ENCODE results near the gene TAF11L14.
"Not testable (repeated sequence)": the region's sequence is repeated elsewhere in the genome, so short reads cannot be mapped to it uniquely, and the experiment has no call there.

Gene TAF11L14

GRCh38 chr5:17597728-17598127 is 36.5 kb upstream of the TAF11L14 start, which contains the start of gene TAF11L10:
Gene TAF11L10, minus strand, starts transcription at chr5:17597828.
- not testable (repeated sequence) for H3K18ac ChIP-seq (ENCODE audit: low read length); H3K14ac ChIP-seq (ENCODE audit: low read length); H3K27ac ChIP-seq (replicated peaks; ENCODE audit: low read length); H3K27me3 ChIP-seq (ENCODE audit: control insufficient read depth in 3 of 3, insufficient read depth in 3 of 3, low read depth in 1 of 3, low read length in 3 of 3); H2BK12ac ChIP-seq (ENCODE audit: low read length); H3K79me1 ChIP-seq (ENCODE audit: low read depth, low read length); DNase-seq (ENCODE audit: low spot score); H3K4ac ChIP-seq (ENCODE audit: low read length); H2BK15ac ChIP-seq (ENCODE audit: low read length); H3K4me1 ChIP-seq (ENCODE audit: control insufficient read depth in 2 of 2, insufficient read depth in 1 of 2, low read depth in 1 of 2, low read length in 2 of 2); H3K4me2 ChIP-seq (ENCODE audit: insufficient read depth, low read length, poor library complexity, severe bottlenecking); H2AK5ac ChIP-seq (ENCODE audit: low read depth, low read length); H3K9me3 ChIP-seq (replicated peaks in 1 of 2; ENCODE audit: control insufficient read depth in 2 of 2, insufficient read depth in 1 of 2, low read depth in 1 of 2, low read length in 2 of 2); H3K36me3 ChIP-seq (replicated peaks in 1 of 2; ENCODE audit: control insufficient read depth in 2 of 2, insufficient read depth in 2 of 2, low read length in 2 of 2); H3K23ac ChIP-seq (ENCODE audit: low read depth, low read length, poor library complexity); H4K91ac ChIP-seq (ENCODE audit: low read depth, low read length, poor library complexity); H2BK120ac ChIP-seq (ENCODE audit: low read depth, low read length); H3K4me3 ChIP-seq (ENCODE audit: low read length in 2 of 2); H2BK5ac ChIP-seq (ENCODE audit: low read length); H4K8ac ChIP-seq (ENCODE audit: low read depth, low read length); H3K9ac ChIP-seq (ENCODE audit: low read depth, low read length, poor library complexity); H2AFZ ChIP-seq (ENCODE audit: low read length)
- no CpG with 5 or more reads among the region's 15 CpGs for WGBS, 2 donors (ENCODE audit: extremely low coverage in 2 of 2, insufficient read length in 2 of 2, insufficient replicate concordance in 1 of 2)

- not testable (repeated sequence) for H3K4me1 ChIP-seq (ENCODE audit: control insufficient read depth in 2 of 2, insufficient read depth in 1 of 2, low read depth in 1 of 2, low read length in 2 of 2); DNase-seq (ENCODE audit: low spot score); H2BK12ac ChIP-seq (ENCODE audit: low read length); H3K14ac ChIP-seq (ENCODE audit: low read length); H3K18ac ChIP-seq (ENCODE audit: low read length); H3K23ac ChIP-seq (ENCODE audit: low read depth, low read length, poor library complexity); H3K79me1 ChIP-seq (ENCODE audit: low read depth, low read length); H4K91ac ChIP-seq (ENCODE audit: low read depth, low read length, poor library complexity); H2BK120ac ChIP-seq (ENCODE audit: low read depth, low read length); H3K27ac ChIP-seq (replicated peaks; ENCODE audit: low read length); H2BK5ac ChIP-seq (ENCODE audit: low read length); H3K36me3 ChIP-seq (replicated peaks in 1 of 2; ENCODE audit: control insufficient read depth in 2 of 2, insufficient read depth in 2 of 2, low read length in 2 of 2); H3K9ac ChIP-seq (ENCODE audit: low read depth, low read length, poor library complexity); H2BK15ac ChIP-seq (ENCODE audit: low read length); H2AFZ ChIP-seq (ENCODE audit: low read length); H4K8ac ChIP-seq (ENCODE audit: low read depth, low read length); H3K27me3 ChIP-seq (ENCODE audit: control insufficient read depth in 3 of 3, insufficient read depth in 3 of 3, low read depth in 1 of 3, low read length in 3 of 3); H3K9me3 ChIP-seq (replicated peaks in 1 of 2; ENCODE audit: control insufficient read depth in 2 of 2, insufficient read depth in 1 of 2, low read depth in 1 of 2, low read length in 2 of 2); H3K4ac ChIP-seq (ENCODE audit: low read length); H3K4me2 ChIP-seq (ENCODE audit: insufficient read depth, low read length, poor library complexity, severe bottlenecking); H2AK5ac ChIP-seq (ENCODE audit: low read depth, low read length)
- H3K4me3 ChIP-seq (ENCODE audit: low read length in 2 of 2) = peak within 1 kb of the TSS in 1 of 2 donors; percentile 34
- no CpG with 5 or more reads among the region's 6 CpGs for WGBS, 2 donors (ENCODE audit: extremely low coverage in 2 of 2, insufficient read length in 2 of 2, insufficient replicate concordance in 1 of 2)
Measured at GRCh38 chr5:17603880-17604279, 30.4 kb upstream of the TAF11L14 start, which contains the start of gene TAF11L11. Gene TAF11L11, plus strand, starts transcription at chr5:17604183.

- H3K9ac ChIP-seq (ENCODE audit: low read depth, low read length, poor library complexity) = no peak overlapping the region
Measured at GRCh38 chr5:17604951-17605350, 29.3 kb upstream of the TAF11L14 start.

GRCh38 chr5:17607461-17607860 is 26.8 kb upstream of the TAF11L14 start:
- peak overlapping the region in 1 of 2 donors; percentile 59 for H3K4me3 ChIP-seq (ENCODE audit: low read length in 2 of 2)
- not testable (repeated sequence) for H3K14ac ChIP-seq (ENCODE audit: low read length); H3K27ac ChIP-seq (replicated peaks; ENCODE audit: low read length); H3K4me2 ChIP-seq (ENCODE audit: insufficient read depth, low read length, poor library complexity, severe bottlenecking); H2BK15ac ChIP-seq (ENCODE audit: low read length); DNase-seq (ENCODE audit: low spot score); H2BK120ac ChIP-seq (ENCODE audit: low read depth, low read length); H3K27me3 ChIP-seq (ENCODE audit: control insufficient read depth in 3 of 3, insufficient read depth in 3 of 3, low read depth in 1 of 3, low read length in 3 of 3); H3K9me3 ChIP-seq (replicated peaks in 1 of 2; ENCODE audit: control insufficient read depth in 2 of 2, insufficient read depth in 1 of 2, low read depth in 1 of 2, low read length in 2 of 2); H3K4ac ChIP-seq (ENCODE audit: low read length); H2BK12ac ChIP-seq (ENCODE audit: low read length); H4K8ac ChIP-seq (ENCODE audit: low read depth, low read length); H2AFZ ChIP-seq (ENCODE audit: low read length); H4K91ac ChIP-seq (ENCODE audit: low read depth, low read length, poor library complexity); H3K18ac ChIP-seq (ENCODE audit: low read length); H3K36me3 ChIP-seq (replicated peaks in 1 of 2; ENCODE audit: control insufficient read depth in 2 of 2, insufficient read depth in 2 of 2, low read length in 2 of 2); H3K23ac ChIP-seq (ENCODE audit: low read depth, low read length, poor library complexity); H3K79me1 ChIP-seq (ENCODE audit: low read depth, low read length); H2BK5ac ChIP-seq (ENCODE audit: low read length); H2AK5ac ChIP-seq (ENCODE audit: low read depth, low read length); H3K4me1 ChIP-seq (ENCODE audit: control insufficient read depth in 2 of 2, insufficient read depth in 1 of 2, low read depth in 1 of 2, low read length in 2 of 2); H3K9ac ChIP-seq (ENCODE audit: low read depth, low read length, poor library complexity)
- WGBS, 2 donors (ENCODE audit: extremely low coverage in 2 of 2, insufficient read length in 2 of 2, insufficient replicate concordance in 1 of 2) = no CpG with 5 or more reads among the region's 4 CpGs

More at GRCh38 chr5:17604951-17605350, 29.3 kb upstream of the TAF11L14 start:
- H2AFZ ChIP-seq (ENCODE audit: low read length) = no peak overlapping the region
- H2BK5ac ChIP-seq (ENCODE audit: low read length) = no peak overlapping the region
- no peak overlapping the region for H4K91ac ChIP-seq (ENCODE audit: low read depth, low read length, poor library complexity)
- H2AK5ac ChIP-seq (ENCODE audit: low read depth, low read length) = no peak overlapping the region
- H3K27me3 ChIP-seq (ENCODE audit: control insufficient read depth in 3 of 3, insufficient read depth in 3 of 3, low read depth in 1 of 3, low read length in 3 of 3) = no peaks in the 10 kb centered on the region
- no peak overlapping the region for H3K14ac ChIP-seq (ENCODE audit: low read length)
- WGBS, 2 donors (ENCODE audit: extremely low coverage in 2 of 2, insufficient read length in 2 of 2, insufficient replicate concordance in 1 of 2) = no CpG with 5 or more reads among the region's 14 CpGs
- no peak overlapping the region for H2BK120ac ChIP-seq (ENCODE audit: low read depth, low read length)
- no peaks in the 10 kb centered on the region for H3K9me3 ChIP-seq (replicated peaks in 1 of 2; ENCODE audit: control insufficient read depth in 2 of 2, insufficient read depth in 1 of 2, low read depth in 1 of 2, low read length in 2 of 2)
- no peak overlapping the region for H3K27ac ChIP-seq (replicated peaks; ENCODE audit: low read length)
- no peak overlapping the region for H2BK12ac ChIP-seq (ENCODE audit: low read length)
- H3K4me1 ChIP-seq (ENCODE audit: control insufficient read depth in 2 of 2, insufficient read depth in 1 of 2, low read depth in 1 of 2, low read length in 2 of 2) = no peaks in the 10 kb centered on the region
- H3K79me1 ChIP-seq (ENCODE audit: low read depth, low read length) = no peaks in the 10 kb centered on the region
- H3K23ac ChIP-seq (ENCODE audit: low read depth, low read length, poor library complexity) = no peak overlapping the region
- H3K4me2 ChIP-seq (ENCODE audit: insufficient read depth, low read length, poor library complexity, severe bottlenecking) = no peak overlapping the region
- H2BK15ac ChIP-seq (ENCODE audit: low read length) = no peak overlapping the region
- no peak overlapping the region for H3K18ac ChIP-seq (ENCODE audit: low read length)
- H4K8ac ChIP-seq (ENCODE audit: low read depth, low read length) = no peak overlapping the region
- no peaks in the 10 kb centered on the region for H3K36me3 ChIP-seq (replicated peaks in 1 of 2; ENCODE audit: control insufficient read depth in 2 of 2, insufficient read depth in 2 of 2, low read length in 2 of 2)
- peak overlapping the region in 1 of 2 donors; percentile 34 for H3K4me3 ChIP-seq (ENCODE audit: low read length in 2 of 2)
- no peak overlapping the region for H3K4ac ChIP-seq (ENCODE audit: low read length)
- no peak for DNase-seq (ENCODE audit: low spot score)
